HepG2 (cell line): ENCODE results near the gene TMEM255B. TPM values are rescaled to one million over a fixed set of nuclear protein-coding genes. Genes with fewer than 3 reads are reported as not detected.

Experiments
- ATAC-seq: fragments of 200-7000 bp; cut with Tn5 transposase; 3 replicates; pipeline ENCODE4 v1.9.1; 2020; ENCODE audit warnings: mild to moderate bottlenecking, moderate library complexity
- BruUV-seq: library from RNA; stranded (reverse); fragments of 400-500 nt; replicated peaks from 2 replicates; lab custom pipeline; 2021; lab: Mats Ljungman, UMichigan
- CTCF ChIA-PET: fragments of 300-600 bp; formaldehyde crosslinking; extraction: SDS; loops from one replicate; lab custom pipeline; 2021; ENCODE audit warnings: low total read pairs, inconsistent platforms, low intra/inter-chr PET ratio; lab: Yijun Ruan, JAX
- POLR2A ChIA-PET: fragments of 350-600 bp; sonication (Branson Sonifier 250); formaldehyde crosslinking; loops from one replicate; lab custom pipeline; 2020; ENCODE audit warnings: antibody characterized with exemption, inconsistent platforms; lab: Yijun Ruan, JAX
- DNase-seq: peaks from one replicate; pipeline ENCODE4 v3.0.0-alpha.2; 2015; ENCODE audit warnings: low spot score
- FAIRE-seq: peaks from 3 replicates; lab custom pipeline; 2011; peaks lifted over from hg19 to GRCh38; lab: Jason Lieb, UNC
- H2AFZ ChIP-seq: one replicate; pipeline ENCODE4 v1.6.1; 2011; ENCODE audit warnings: low read length, inconsistent platforms
- H3K27ac ChIP-seq: fragments of 300-600 bp; 3 replicates; pipeline ENCODE4 v1.8.0; 2011; ENCODE audit warnings: mixed run types, mild to moderate bottlenecking, mixed read lengths, low read length, inconsistent platforms; ENCODE audit not compliant: insufficient read depth; ENCODE audit errors: extremely low read length
- H3K27me3 ChIP-seq, 2 experiments: fragments of 200-600 bp in 1 of 2; 2 replicates in 1 of 2; 3 replicates in 1 of 2; pipeline versions ENCODE4 v1.6.0 to v1.8.0; 2011; ENCODE audit warnings: low read length in 2 of 2, mild to moderate bottlenecking in 2 of 2, moderate library complexity in 2 of 2, inconsistent platforms in 1 of 2; ENCODE audit not compliant: insufficient read depth in 2 of 2, control insufficient read depth in 1 of 2
- H3K36me3 ChIP-seq, 2 experiments: fragments of 200-600 bp in 1 of 2; replicated peaks in 1 of 2; 2 replicates in 1 of 2; 3 replicates in 1 of 2; pipeline versions ENCODE4 v1.5.1 to v1.8.0; 2011; ENCODE audit warnings: low read length in 2 of 2, inconsistent platforms in 1 of 2; ENCODE audit not compliant: insufficient read depth in 2 of 2, control insufficient read depth in 1 of 2
- H3K4me1 ChIP-seq: 2 replicates; pipeline ENCODE4 v1.5.1; 2012; ENCODE audit warnings: low read length, inconsistent platforms; ENCODE audit not compliant: insufficient read depth
- H3K4me2 ChIP-seq: 2 replicates; pipeline ENCODE4 v1.6.0; 2011; ENCODE audit warnings: low read depth, low read length, inconsistent platforms
- H3K4me3 ChIP-seq, 3 experiments: fragments of 200-600 bp in 1 of 3; sonication (generic), shearing (Covaris generic) in 1 of 3; replicated peaks in 1 of 3; 2 replicates each; pipeline ENCODE4 v1.5.1; 2011 to 2016; ENCODE audit warnings: low read length in 3 of 3, inconsistent platforms in 2 of 3, low read depth in 2 of 3, mild to moderate bottlenecking in 2 of 3, control low read depth in 1 of 3, mixed read lengths in 1 of 3; ENCODE audit not compliant: insufficient read depth in 1 of 3
- H3K79me2 ChIP-seq: one replicate; pipeline ENCODE4 v1.6.1; 2011; ENCODE audit warnings: low read length, inconsistent platforms; ENCODE audit not compliant: insufficient read depth
- H3K9ac ChIP-seq: 2 replicates; pipeline ENCODE4 v1.6.0; 2011; ENCODE audit warnings: mild to moderate bottlenecking, low read depth, low read length, inconsistent platforms; ENCODE audit not compliant: insufficient read depth
- H3K9me3 ChIP-seq: 2 replicates; pipeline ENCODE4 v1.5.1; 2012; ENCODE audit warnings: mild to moderate bottlenecking, low read length
- H4K20me1 ChIP-seq: 2 replicates; pipeline ENCODE4 v1.6.0; 2011; ENCODE audit warnings: inconsistent platforms, mild to moderate bottlenecking, low read length, moderate library complexity; ENCODE audit not compliant: insufficient read depth
- ZBED4 ChIP-seq: sonication (generic); formaldehyde crosslinking; IDR thresholded peaks from 2 replicates; pipeline ENCODE4 v1.4.0; 2020; ENCODE audit warnings: missing genetic modification reagents, borderline replicate concordance
- ZNF788 ChIP-seq: sonication (generic); formaldehyde crosslinking; IDR thresholded peaks from 2 replicates; pipeline ENCODE4 v1.5.0; 2020; ENCODE audit warnings: mild to moderate bottlenecking, missing genetic modification reagents, borderline replicate concordance
- WGBS: methylation state at CpG from one replicate; pipeline ENCODE4 v1.1.6; 2017; ENCODE audit warnings: low lambda C conversion rate; 5-methylcytosine and 5-hydroxymethylcytosine counted together
- in situ Hi-C: cut with HindIII; loops from 2 replicates; pipeline ENCODE4 v1.10.0; 2017; ENCODE audit warnings: low pct_unique_long_range_greater_than_20kb; ENCODE audit not compliant: extremely low pct_ligation_motif_present
- intact Hi-C: fragments of 100-400 bp; cut with micrococcal nuclease; formaldehyde crosslinking; loops from one replicate; pipeline ENCODE4 v1.10.0; 2022; ENCODE audit not compliant: unreplicated experiment
- polyA plus RNA-seq, 8 experiments: library from polyadenylated mRNA; depleted of rRNA in 3 of 8; stranded (reverse) in 7 of 8; unstranded in 1 of 8; fragments of >200 nt; fragmentation: Illumina TruSeq in 4 of 8; extraction: Trizol in 4 of 8; gene quantifications; 2 replicates each; pipeline versions ENCODE4 v1.2.1 to v1.2.3, GENCODE V29; 2011 to 2016; ENCODE audit warnings: low read depth in 4 of 8, missing spikeins in 1 of 8, mixed read lengths in 1 of 8; ENCODE audit not compliant: insufficient read depth in 1 of 8
- total RNA-seq, 5 experiments: library from RNA; depleted of rRNA; stranded (reverse); fragments of >200 nt; fragmentation: Illumina TruSeq; extraction: Trizol; gene quantifications; 2 replicates each; pipeline ENCODE4 v1.2.3, GENCODE V29; 2016; ENCODE audit warnings: low read depth in 1 of 5

TMEM255B gene
- total and polyA plus RNA-seq, 2 of the 13 experiments (the other 11 are each of a cell fraction or from before 2014, with no cell fraction given) = not detected

GRCh38 chr13:113848020-113848419 is 89.0 kb downstream of the TMEM255B start:
- intact Hi-C loops = no loop called here
- H3K79me2 ChIP-seq = no peaks in the 10 kb centered on the region
- no peak overlapping the region for H2AFZ ChIP-seq
- H3K4me1 ChIP-seq = peaks cover 29% of the 10 kb centered on the region
- H3K4me3 ChIP-seq = no peak overlapping the region
- TF ChIP-seq ZBED4 (CRISPR knock-in tag) (no peak), ZNF788 (CRISPR knock-in tag) (no peak)
- TF ChIP-seq, all 625 proteins: peak for 0
- Histone ChIP-seq H3K27me3 (no peaks in the 10 kb centered on the region), H3K9ac (no peak overlapping the region), H3K9me3 (no peaks in the 10 kb centered on the region), H3K27ac (no peak overlapping the region), H4K20me1 (no peaks in the 10 kb centered on the region), H3K36me3 (no peaks in the 10 kb centered on the region), H3K4me2 (no peak overlapping the region)
- in situ Hi-C loops = no loop called here
- ChIA-PET POLR2A (no interaction called here), CTCF (no interaction called here)
- no TSS peak for BruUV-seq
- 51% methylated on average over 5 of the region's 8 CpGs for WGBS
- DNase-seq = no peak
- FAIRE-seq = no peak
- ATAC-seq = no peak
